NB4 (cell line): ENCODE measurements around the gene VWC2.

Source experiments
- MYC ChIP-seq: IDR thresholded peaks from 2 replicates; pipeline ENCODE4 v1.6.1; 2011; ENCODE audit warnings: low read depth, low read length
- POLR2A ChIP-seq: IDR thresholded peaks from 2 replicates; pipeline ENCODE4 v1.6.1; 2011; ENCODE audit warnings: mild to moderate bottlenecking; ENCODE audit not compliant: insufficient read length; ENCODE audit errors: extremely low read depth
- TF ChIP-seq, protein P1 (sequence below): IDR thresholded peaks from one replicate; pipeline ENCODE4 v1.5.1; 2012; ENCODE audit warnings: low read depth, low read length
- TF ChIP-seq, protein P2 (sequence below): IDR thresholded peaks from 2 replicates; pipeline ENCODE4 v1.6.1; 2011; ENCODE audit warnings: low read depth, low read length

DNA sequence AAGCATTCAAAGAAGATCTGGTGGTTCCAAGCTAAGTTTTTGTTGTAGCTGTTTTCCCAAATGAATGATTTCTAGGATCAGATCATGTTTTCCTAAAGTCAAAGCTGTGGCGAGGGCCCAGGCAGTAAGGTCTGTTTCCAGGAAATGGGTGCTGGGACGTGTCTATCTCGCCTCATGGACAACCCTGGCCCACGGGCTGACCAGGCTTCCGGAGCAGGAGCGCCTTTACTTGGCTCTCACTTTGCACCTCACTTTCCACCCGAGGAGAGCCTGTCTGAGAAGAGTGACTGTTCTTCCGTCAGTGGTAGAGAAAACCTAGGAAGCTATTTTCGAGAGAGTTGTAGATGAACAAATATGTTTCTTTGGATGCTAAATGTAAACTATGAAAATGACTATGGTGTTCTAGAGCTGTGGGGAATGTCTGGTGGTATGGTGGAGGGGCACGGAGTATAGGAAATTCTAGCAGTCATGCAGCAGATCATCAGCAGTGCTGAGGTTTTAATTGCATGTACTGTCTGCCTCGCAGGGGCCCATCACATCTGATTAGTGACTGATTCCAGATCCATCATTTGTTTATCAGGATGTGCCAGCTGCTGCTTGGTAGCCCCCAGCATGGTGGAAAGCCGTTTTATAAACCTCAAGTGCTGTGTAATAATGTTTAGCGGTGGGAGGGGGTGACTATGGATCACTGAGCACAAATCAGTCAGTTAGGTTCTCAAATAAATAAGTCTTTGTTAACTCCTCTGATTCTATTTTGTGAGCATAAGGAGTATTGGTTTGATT is 66.6 kb downstream of the VWC2 start:
- TF ChIP-seq, protein P1, sequence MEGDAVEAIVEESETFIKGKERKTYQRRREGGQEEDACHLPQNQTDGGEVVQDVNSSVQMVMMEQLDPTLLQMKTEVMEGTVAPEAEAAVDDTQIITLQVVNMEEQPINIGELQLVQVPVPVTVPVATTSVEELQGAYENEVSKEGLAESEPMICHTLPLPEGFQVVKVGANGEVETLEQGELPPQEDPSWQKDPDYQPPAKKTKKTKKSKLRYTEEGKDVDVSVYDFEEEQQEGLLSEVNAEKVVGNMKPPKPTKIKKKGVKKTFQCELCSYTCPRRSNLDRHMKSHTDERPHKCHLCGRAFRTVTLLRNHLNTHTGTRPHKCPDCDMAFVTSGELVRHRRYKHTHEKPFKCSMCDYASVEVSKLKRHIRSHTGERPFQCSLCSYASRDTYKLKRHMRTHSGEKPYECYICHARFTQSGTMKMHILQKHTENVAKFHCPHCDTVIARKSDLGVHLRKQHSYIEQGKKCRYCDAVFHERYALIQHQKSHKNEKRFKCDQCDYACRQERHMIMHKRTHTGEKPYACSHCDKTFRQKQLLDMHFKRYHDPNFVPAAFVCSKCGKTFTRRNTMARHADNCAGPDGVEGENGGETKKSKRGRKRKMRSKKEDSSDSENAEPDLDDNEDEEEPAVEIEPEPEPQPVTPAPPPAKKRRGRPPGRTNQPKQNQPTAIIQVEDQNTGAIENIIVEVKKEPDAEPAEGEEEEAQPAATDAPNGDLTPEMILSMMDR: no peak
- TF ChIP-seq, protein P2, sequence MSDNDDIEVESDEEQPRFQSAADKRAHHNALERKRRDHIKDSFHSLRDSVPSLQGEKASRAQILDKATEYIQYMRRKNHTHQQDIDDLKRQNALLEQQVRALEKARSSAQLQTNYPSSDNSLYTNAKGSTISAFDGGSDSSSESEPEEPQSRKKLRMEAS: no peak
- TF ChIP-seq POLR2A (no peak), MYC (no peak)
